DND-41 (cell line): ENCODE data around the gene CNEP1R1.

Experiments used
- EZH2 ChIP-seq: IDR thresholded peaks from 3 replicates; pipeline ENCODE4 v1.6.1; 2012; ENCODE audit warnings: borderline replicate concordance, low read depth, mild to moderate bottlenecking, moderate library complexity, low read length, inconsistent platforms; ENCODE audit not compliant: severe bottlenecking
- TF ChIP-seq, protein P1 (sequence below): IDR thresholded peaks from 2 replicates; pipeline ENCODE4 v1.5.1; 2012; ENCODE audit warnings: borderline replicate concordance, low read length, moderate library complexity, mild to moderate bottlenecking; ENCODE audit not compliant: poor library complexity, severe bottlenecking; ENCODE audit errors: extremely low read depth

GRCh38 chr16:50015631-50016030 is 9.4 kb upstream of the CNEP1R1 start:
- TF ChIP-seq, protein P1, sequence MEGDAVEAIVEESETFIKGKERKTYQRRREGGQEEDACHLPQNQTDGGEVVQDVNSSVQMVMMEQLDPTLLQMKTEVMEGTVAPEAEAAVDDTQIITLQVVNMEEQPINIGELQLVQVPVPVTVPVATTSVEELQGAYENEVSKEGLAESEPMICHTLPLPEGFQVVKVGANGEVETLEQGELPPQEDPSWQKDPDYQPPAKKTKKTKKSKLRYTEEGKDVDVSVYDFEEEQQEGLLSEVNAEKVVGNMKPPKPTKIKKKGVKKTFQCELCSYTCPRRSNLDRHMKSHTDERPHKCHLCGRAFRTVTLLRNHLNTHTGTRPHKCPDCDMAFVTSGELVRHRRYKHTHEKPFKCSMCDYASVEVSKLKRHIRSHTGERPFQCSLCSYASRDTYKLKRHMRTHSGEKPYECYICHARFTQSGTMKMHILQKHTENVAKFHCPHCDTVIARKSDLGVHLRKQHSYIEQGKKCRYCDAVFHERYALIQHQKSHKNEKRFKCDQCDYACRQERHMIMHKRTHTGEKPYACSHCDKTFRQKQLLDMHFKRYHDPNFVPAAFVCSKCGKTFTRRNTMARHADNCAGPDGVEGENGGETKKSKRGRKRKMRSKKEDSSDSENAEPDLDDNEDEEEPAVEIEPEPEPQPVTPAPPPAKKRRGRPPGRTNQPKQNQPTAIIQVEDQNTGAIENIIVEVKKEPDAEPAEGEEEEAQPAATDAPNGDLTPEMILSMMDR: no peak
- no peak for TF ChIP-seq EZH2
